Measurements from ENCODE around the gene PPM1M.
"Not testable (repeated sequence)": the region's sequence is repeated elsewhere in the genome, so short reads cannot be mapped to it uniquely, and the experiment has no call there.

PPM1M gene

DNA sequence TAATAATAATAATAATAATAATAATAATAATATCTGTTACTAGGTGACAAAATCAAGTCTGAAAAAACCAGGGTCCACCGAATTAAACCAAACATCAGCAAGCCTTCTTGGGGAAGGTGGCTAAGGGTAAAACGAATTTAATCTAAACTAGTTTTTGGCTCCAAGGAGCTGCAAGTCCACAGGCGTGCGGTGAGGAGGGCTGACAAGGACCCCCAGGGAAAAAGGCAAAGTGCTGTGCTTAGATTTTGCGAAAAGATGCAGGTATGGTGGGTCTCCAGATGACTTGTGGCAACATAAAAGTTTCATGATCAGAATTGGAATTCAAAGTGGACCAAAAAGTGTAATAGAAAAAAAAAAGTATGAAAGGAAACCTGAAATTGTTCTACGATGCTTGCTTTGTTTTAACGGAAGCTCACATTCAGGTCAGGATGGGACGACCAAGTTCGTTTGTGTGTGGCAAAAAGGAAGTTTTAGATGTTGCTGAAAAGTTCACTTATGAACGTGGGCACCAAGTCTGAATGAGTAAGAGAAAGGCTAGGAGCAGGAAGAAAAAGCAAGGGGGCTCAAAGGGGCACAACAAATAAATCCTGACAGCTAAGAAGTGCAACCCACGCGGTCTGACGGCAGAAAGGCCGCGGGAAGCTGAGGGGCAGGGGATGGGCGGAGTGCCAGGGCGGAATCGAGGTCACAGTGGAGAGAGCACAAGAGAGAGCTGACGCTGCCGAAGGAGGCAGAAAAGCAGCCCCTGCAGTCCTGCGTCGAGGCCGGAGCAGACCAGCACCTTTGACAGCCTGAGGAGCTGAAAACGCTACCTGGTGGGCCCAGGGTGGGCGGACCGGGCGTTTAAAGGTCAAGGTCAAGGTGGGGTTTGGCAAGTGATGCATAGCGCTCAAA is 31.8 kb downstream of the PPM1M start:
- DNase-seq (ENCODE audit: low spot score), result peak; percentile 70

DNA sequence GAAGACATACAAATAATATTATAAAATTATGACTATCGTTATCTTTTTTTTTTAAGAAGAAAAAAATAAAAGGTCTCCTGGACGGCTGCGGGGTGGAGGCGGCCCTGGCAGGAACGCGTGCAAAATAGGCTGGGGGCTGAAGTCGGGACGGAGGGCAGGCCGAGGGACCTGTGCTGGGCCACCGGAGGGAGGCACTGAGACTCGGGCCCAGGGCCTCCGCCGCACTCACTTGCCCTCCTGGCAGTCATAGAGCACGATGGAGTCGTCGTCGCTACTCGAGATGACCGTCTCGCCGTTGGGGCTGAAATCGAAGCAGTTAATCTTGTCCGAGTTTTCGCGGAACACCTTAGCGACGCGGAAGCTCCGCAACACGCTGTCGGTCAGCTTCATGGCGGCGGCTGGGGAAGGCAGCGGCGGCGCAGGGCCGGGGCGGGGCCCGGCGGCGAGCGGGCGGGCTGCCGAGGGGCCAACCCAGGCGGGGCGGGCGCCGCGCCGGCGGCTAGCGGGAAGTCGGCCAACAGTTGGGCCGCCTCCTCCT is 32.5 kb downstream of the PPM1M start:
- DNase-seq (ENCODE audit: low spot score), result peak; percentile 43

DNA sequence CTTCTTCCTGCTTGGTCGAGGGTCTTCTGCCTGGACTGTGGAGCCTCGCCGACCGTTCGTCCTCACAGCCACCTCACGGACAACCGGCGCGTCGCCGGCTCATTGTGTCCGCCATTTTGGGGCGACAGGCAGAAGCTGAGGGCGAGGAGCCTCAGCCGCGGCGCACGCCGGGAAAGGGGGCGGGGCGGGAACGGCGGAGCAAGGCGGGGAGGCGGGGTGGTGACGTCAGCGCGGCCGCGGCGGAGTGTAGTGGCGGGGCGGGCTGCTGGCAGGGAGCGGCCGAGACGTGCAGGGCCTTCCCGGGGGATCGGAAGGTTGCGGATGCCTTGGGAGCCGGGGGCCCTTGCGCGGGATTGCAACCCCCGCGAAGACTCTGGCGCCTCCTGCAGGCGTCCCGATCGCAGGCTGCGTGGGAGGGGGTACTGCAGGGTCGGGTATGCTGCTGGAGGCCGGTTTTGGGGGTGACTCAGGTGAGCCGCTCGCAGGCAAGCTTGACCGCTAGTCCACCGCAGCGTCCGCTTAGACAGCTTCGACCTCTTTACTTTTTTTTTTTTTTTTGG is 33.0 kb downstream of the PPM1M start, which contains the start of gene WDR82:
TSS of gene WDR82 (minus strand) at position 140 of the 560 bp plus-strand sequence. CDS start 288 bp downstream, outside the sequence.
- DNase-seq (ENCODE audit: low spot score), result peak; percentile 87

DNA sequence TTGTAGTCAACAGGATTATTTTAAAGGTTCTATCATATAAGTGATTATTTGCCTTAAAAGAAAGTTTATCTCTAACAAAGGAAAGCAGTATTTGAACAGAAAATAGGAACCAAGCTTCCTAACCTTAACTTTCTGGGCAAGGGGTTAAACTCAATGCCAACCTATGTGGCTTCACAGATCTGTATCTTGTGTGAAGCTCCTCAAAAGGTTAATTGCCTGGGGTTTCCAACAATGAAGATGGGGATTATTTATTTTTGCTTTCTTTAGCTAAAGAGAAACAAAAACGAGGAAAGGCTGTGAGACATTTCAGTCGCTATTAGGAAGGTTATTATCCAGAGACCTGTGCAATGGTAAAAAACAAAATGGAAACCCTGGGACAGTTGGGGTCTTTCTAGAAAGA is 34.0 kb downstream of the PPM1M start:
- no peak for DNase-seq (ENCODE audit: low spot score)

DNA sequence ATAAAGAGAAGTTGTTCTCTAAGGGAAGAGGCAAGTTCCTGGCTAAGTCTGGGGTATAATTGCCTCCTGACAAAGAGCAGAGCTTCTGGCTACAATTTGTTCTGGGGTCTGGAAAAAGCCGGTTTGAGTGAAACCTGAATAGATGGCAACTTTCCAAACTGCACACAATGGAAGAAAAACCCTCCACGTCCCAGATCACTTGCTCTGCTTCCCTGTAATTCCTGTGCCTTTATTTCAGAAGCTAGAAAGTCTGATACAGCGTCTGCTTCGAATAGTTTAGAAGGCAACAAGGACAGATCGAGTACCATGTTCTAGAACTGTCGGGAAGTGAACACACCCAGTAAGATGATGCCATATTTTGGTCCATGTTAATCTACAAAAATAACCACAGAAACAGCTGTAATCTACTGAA is 34.5 kb downstream of the PPM1M start:
- DNase-seq (ENCODE audit: low spot score), result peak; percentile 69

DNA sequence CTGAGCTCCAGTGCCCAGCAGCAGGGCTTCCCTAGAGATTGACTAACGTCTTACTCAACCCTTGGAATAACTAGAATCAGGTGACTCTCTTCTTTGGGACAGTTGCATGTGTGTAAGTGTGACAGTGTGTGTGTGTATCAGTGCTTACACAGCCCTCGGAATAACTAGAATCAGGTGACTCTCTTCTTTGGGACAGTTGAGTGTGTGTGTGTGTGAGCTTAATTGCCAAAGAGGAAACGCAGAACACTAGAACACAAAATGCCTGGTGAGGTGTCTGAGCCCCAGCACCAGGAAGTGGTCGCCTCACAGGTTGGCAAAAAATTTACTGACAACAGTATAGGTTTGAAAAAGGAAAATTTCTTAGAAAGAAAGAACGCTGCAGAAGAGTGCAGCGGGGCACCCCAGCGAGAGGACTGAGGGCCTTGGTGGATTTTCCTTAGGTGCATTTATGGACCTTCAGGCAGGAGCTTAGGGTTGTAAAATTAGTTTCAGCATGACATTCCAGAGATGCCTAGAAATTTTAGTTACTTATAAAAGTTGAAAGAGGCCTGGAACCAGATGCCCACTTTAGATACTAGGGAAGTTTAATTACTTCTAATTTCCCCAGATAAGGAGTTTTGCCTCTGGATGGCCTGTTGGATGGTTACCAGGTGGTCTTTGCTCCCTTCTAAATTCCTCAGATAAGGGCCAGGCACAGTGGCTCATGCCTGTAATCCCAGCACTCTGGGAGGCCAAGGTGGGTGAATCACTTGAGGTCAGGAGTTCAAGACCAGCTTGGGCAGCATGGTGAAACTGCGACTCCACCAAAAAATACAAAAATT is 36.6 kb downstream of the PPM1M start:
- DNase-seq (ENCODE audit: low spot score), result no peak

DNA sequence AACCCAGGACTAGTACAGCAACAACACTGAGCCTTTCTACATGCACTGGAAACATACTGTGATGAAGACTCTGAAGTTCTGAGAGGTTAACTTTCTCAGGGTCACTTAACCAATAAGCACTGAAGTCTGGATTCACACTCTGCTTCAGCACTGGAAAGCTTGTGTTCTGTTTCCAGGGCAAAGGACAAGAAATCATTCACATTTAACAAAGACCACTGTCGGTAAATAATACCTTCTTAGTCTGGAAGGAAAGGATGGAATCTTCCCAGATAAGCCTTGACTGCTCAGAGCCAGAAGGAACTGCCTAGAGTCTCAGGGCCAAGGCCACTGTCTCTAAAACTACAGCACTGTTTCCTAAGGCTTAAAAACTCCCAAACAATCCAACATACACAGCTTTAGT is 37.7 kb downstream of the PPM1M start:
- DNase-seq (ENCODE audit: low spot score), result no peak

DNA sequence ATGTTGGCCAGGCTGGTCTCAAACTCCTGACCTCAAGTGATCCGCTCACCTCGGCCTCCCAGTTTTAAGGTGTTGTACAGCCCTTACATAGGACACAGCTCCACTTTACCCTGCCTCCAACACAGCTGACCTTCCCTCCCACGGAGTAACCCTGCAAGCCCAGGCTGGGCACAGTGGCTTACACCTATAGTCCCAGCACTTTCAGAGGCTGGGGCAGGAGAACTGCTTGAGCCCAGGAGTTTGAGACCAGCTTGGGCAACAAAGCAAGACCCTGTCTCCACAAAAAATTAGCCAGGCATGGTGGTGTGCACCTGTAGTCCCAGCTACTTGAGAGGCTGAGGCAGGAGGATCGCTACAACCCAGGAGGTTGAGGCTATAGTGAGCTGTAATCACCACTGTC is 38.5 kb downstream of the PPM1M start:
- DNase-seq (ENCODE audit: low spot score), result not testable (repeated sequence)

DNA sequence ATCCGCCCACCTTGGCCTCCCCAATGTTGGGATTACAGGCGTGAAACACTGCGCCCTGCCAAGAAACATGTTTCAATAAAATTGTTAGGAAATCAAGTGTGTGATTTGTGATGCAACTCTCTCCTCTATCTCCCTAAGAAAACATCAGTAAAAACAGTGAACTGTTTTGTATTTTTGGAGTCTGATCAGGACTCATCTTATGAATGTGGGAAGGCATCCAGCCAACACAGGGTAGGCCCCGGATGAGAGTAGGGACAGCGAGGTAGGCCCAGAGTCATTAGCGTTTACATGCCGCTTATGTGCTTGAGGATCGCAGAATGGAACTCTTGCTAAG is 41.2 kb downstream of the PPM1M start:
- no peak for DNase-seq (ENCODE audit: low spot score)

DNA sequence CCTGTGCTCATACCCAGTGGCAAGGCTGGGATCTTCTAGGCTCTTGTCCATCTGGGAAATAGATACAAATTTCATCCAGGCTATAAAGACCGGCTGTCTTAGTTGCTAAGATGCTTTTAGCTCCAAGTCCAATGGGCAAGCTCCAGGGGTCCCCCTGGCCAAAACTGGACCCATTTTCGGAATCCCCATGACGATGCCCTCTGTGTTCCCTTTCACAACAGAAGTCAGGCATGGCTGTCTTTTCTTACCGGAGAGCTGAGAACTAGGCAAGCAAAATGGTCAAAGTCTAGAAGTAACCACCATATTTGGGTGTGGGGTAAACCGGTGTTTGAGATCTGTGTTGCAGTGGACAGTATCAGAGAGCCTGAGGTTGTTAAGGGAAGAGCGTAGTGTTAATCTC is 43.1 kb downstream of the PPM1M start:
- no peak for DNase-seq (ENCODE audit: low spot score)

DNA sequence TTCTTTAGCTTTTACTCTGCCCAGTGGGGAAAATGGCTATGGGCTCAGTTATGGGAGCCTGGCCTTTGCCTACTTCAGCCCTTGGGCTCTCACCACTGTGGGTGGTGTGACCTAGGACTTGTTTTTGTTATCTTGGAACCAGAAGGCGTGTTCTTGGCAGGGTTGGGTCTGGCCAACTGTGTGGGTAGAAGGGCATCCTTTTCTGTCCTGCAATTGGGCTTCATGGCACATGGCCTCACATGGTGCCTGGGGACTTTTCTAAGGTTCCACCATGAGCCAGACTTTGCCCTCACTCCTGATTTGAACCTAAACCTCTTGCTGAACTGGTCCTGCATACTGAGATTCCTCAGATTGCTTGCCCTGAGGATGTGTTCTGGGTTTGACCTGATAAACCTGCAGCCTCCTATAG is 43.8 kb downstream of the PPM1M start:
- no peak for DNase-seq (ENCODE audit: low spot score)

DNA sequence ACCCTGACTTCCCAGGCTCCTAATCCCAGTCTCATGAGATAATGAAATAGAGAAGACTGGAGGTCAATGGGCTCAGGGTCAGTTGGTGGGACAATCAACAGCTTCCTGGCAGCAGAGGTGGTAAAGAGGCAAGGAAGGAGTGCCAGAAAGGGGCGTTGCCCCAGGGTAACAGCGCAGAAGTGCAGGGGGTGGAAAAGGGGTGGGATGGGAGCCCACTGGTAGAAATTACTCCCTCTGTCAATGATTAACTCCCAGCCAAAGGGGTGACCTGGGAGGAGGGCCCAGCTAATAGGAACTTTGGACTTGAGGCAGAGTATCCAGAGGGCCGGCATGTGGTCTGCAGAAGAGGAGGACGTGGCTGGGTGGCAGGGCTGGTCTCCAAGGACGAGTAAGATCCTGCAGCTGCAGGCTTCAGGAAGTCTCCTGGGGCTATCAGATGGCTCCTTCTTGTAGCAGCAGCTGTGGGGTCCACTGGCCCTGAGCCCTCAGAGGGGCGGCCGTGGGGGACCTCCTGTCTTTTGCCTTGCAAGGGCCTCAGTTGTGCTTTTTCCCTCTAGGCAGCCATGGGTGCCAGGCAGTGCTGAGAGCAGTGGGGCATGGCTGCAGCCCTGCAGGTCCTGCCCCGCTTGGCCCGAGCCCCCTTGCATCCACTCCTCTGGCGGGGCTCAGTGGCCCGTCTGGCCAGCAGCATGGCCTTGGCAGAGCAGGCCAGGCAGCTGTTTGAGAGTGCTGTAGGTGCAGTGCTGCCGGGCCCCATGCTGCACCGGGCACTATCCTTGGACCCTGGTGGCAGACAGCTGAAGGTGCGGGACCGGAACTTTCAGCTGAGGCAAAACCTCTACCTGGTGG is 44.4 kb downstream of the PPM1M start:
- DNase-seq (ENCODE audit: low spot score), result no peak

DNA sequence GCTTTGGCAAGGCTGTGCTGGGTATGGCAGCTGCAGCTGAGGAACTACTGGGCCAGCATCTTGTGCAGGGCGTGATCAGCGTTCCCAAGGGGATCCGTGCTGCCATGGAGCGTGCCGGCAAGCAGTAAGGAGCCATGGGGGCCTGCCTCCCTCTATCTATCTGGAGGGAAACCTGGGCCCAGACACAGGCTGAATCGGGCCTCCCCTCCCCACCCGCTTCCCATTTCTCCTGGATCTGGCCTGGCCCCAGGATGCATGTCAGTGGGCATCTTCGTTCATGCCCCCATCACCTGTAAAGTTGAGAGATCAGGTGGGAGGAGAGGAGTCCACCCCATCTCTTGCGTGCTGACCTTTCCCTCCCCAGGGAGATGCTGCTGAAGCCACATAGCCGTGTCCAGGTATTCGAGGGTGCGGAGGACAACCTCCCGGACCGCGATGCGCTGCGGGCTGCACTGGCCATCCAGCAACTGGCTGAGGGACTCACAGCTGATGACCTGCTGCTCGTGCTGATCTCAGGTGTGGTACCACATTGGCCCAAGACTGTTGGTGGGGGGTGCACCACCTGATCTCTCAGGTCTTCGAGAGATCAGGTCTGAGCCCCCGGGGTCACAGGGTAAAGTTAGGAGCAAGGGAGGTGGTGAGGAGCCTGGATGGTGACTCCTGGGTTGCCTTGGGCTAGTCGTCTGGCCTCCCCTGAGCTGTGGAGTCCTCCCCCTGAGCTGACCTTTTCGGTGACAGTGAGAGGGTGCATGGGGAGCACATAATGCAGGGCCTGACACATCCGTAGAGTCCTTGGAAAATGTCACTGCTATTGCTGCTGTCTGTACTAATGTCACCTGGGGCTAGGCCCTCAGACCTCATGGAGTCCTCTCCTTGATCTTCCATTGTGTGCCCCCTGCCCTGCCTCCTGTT is 45.3 kb downstream of the PPM1M start:
- no peak for DNase-seq (ENCODE audit: low spot score)

DNA sequence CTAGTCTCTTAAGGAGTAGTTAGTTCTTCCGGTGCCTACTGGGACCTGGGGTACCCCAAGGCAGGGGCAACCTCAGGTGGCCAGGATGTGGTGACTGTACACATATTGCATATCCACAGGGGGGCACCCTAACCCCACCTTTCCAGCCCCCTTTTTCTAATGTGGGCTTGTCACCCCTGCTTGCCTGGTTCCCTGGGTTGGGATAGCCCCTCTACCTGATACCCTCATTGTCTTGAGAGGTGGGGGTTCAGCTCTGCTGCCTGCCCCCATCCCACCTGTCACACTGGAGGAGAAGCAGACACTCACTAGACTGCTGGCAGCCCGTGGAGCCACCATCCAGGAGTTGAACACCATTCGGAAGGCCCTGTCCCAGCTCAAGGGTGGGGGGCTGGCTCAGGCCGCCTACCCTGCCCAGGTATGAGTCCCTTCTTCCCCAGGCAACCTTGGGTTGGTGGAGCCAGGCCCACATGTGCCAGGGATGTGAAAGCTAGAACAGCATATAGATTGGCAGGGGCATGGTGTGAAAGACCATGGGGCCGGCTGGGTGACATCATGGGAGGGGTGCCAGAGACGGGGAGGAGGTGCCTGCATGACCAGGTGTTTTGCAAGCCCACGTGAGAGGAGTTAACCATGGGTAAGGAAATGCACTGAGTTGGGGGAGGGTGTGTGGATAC is 46.1 kb downstream of the PPM1M start:
- no peak for DNase-seq (ENCODE audit: low spot score)

DNA sequence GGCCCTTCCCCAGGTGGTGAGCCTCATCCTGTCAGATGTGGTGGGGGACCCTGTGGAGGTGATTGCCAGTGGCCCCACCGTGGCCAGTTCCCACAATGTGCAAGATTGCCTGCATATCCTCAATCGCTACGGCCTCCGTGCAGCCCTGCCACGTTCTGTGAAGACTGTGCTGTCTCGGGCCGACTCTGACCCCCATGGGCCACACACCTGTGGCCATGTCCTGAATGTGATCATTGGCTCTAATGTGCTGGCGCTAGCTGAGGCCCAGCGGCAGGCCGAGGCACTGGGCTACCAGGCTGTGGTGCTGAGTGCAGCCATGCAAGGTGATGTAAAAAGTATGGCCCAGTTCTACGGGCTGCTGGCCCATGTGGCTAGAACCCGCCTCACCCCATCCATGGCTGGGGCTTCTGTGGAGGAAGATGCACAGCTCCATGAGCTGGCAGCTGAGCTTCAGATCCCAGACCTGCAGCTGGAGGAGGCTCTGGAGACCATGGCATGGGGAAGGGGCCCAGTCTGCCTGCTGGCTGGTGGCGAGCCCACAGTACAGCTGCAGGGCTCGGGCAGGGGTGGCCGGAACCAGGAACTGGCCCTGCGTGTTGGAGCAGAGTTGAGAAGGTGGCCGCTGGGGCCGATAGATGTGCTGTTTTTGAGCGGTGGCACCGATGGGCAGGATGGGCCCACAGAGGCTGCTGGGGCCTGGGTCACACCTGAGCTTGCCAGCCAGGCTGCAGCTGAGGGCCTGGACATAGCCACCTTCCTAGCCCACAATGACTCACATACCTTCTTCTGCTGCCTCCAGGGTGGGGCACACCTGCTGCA is 46.9 kb downstream of the PPM1M start:
- no peak for DNase-seq (ENCODE audit: low spot score)

DNA sequence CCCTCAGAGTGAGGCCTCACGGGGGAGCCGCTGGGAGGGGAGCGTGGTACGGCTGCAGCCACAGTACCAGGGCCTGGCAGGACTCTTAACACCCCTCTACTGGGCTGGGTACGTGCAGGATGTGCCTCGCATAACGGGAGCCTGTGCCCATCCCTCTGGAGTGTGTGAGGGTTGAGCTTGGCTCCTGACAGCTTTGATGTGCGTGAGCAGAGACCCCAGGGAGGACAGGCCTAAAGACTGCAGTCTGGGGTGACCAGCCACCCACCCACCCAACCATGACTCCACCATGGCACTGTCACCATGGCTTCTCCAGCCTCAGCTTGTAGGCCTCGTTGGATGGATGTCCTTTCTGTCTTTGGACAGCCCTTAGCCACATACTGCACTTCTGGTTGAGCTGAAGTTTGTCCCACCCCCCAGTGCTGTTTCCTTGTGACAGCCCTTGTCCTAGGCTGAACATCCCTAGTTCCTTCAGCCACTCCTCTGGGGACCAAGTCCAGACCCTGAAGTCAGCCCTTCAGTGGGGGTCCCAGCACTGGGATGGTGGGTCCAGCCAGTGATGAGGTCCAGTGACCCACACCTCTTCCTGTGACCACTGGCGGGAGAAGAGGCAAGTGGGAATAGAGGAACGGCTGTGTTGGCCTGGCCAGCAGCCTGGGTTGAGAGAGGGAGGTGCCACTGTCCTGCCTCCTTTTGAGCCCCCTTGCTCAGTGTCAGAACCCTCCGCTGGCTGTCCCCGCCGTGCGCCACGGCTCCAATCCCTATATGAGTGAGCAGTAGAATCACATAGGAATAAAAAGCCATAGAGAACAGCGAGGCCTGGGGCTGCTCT is 48.1 kb downstream of the PPM1M start:
- no peak for DNase-seq (ENCODE audit: low spot score)

DNA sequence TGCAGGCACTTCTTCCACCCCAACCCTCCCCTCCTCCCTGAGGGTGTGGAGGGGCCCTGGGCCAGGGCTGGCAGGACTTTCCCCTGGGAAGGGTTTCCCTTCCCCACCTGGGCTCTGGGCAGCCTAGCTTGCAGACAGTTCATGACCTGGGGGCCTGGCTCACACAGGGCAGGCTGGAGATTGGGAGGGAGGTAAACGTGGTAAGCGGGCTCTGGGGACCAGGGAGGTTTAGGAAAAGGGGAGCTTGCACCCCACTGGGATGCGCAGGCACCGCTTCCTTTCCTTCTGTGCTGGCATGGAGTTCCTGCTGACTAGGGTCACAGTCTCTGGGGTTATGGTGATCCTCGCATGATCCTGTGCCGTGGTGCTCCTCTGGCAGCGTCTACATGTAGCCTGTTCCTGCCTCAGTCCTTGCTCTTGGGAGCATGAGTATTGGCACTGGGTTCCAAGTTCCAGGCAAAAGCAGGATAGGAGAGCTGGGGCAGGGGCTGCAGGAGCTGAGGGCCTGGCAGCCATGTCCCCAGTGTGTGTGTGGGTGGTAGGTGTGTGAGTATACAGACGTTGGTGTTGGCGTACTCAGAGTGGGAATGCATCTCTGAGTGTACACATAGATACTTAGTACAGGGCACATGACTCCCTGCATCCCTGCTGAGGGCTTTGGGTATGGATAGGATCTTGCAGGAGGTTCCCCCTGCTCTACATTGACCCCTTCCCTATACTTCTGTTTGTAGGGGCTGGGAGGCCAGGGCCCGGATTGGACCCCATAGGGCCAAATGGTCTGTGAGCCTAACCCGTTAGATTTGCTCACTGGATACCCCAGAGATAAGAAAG is 49.0 kb downstream of the PPM1M start:
- no peak for DNase-seq (ENCODE audit: low spot score)
